Muscle layer of duodenum (tissue), 2 donors: ENCODE data around the gene SLC6A19.

Source experiments
- H3K27ac ChIP-seq: one replicate; pipeline ENCODE4 v1.7.0; 2013; ENCODE audit warnings: mild to moderate bottlenecking, low read length
- H3K27me3 ChIP-seq: one replicate; pipeline ENCODE4 v1.7.0; 2013; ENCODE audit warnings: low read depth, mild to moderate bottlenecking, control low read depth, low read length
- H3K36me3 ChIP-seq, 2 donors: one replicate each; pipeline ENCODE4 v1.7.0; 2013; ENCODE audit warnings: low read length in 2 of 2, control low read depth in 1 of 2, mild to moderate bottlenecking in 1 of 2; ENCODE audit not compliant: insufficient read depth in 2 of 2, control insufficient read depth in 1 of 2
- H3K4me1 ChIP-seq, 2 donors: one replicate each; pipeline ENCODE4 v1.7.0; 2013; ENCODE audit warnings: low read length in 2 of 2, mild to moderate bottlenecking in 2 of 2, control low read depth in 1 of 2, moderate library complexity in 1 of 2; ENCODE audit not compliant: insufficient read depth in 2 of 2, control insufficient read depth in 1 of 2
- H3K4me3 ChIP-seq, 2 donors: one replicate each; pipeline ENCODE4 v1.7.0; 2013; ENCODE audit warnings: low read length in 2 of 2, low read depth in 1 of 2, mild to moderate bottlenecking in 1 of 2
- H3K9me3 ChIP-seq, 2 donors: one replicate each; pipeline ENCODE4 v1.7.0; 2013; ENCODE audit warnings: low read length in 2 of 2, control low read depth in 1 of 2, mild to moderate bottlenecking in 1 of 2; ENCODE audit not compliant: control insufficient read depth in 1 of 2
- donor health status: healthy.

Gene SLC6A19

DNA sequence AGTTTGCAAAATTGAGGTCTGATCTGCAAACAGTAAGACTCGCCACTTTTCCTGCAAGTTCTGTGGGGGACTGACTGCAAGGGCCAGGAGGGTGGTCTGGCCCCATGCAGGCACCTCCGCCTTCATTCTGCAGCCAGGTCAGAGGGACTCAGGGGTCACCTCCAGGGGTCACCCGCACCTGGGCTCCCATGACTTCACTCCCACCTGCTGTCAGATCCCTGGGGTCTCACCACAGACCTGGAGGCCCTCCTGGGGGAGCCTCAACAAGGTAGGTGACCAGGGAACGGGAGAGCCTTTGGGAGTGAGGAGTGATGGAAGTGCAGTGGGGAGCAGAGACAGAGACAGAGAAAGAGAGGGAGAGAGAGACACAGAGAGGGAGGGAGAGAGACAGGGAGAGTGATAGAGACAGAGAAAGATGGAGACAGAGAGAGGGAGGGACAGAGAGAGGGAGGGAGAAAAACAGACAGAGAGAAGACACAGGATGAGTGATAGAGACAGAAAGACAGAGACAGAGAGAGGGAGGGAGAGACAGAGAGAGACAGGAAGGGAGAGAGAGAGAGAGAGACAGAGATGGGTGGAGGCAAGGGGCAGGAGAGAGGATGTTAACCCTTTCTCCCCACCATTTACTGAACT, 41.5 kb upstream of the SLC6A19 start:
- Histone ChIP-seq H3K27ac (no peak overlapping the region), H3K4me1 (peaks cover 0 to 14% of the 10 kb centered on the region in 2 donors), H3K9me3 (peaks cover 0 to 6% of the 10 kb centered on the region in 2 donors), H3K27me3 (peaks cover 12% of the 10 kb centered on the region), H3K4me3 (no peak overlapping the region), H3K36me3 (no peaks in the 10 kb centered on the region)

DNA sequence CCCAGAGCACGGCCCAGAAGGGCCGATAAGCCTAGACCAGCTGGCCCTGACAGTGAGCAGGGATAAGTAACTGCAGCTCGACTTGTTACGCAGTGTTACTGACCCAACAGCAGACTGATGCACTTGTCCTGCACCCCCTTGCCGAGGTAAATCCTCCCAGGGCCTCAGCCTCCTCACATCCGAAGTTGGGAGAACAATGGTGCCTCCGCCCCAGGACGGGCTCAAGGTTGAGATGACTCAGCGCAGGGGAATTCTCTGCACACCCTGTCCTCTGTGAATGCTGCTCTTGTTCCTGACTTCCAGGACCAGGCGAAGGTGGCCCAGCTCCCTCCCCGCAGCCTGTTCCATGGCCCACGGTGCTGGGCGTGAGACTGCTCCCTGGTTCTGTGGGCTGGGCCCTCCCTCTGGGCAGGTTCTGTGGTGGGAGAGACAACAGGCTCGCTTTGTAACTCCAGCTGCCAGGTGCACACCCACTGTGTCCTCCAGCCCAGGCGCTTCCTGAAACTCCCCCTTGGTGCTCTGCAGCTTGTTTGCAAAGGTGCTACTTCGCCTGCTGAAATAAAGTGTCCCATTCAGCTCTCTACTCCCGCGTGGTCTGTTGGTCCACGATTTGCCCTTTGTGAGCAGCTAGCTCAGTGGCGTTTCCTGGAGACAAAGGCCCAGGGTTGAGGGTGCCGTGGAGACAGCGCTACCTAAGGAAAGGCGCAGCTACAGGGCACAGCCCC, 40.1 kb upstream of the SLC6A19 start:
- H3K4me3 ChIP-seq = no peak overlapping the region
- H3K27me3 ChIP-seq = peaks cover 8% of the 10 kb centered on the region
- no peaks in the 10 kb centered on the region for H3K36me3 ChIP-seq
- no peak overlapping the region for H3K27ac ChIP-seq
- peaks cover 0 to 6% of the 10 kb centered on the region in 2 donors for H3K4me1 ChIP-seq
- peaks cover 0 to 6% of the 10 kb centered on the region in 2 donors for H3K9me3 ChIP-seq

DNA sequence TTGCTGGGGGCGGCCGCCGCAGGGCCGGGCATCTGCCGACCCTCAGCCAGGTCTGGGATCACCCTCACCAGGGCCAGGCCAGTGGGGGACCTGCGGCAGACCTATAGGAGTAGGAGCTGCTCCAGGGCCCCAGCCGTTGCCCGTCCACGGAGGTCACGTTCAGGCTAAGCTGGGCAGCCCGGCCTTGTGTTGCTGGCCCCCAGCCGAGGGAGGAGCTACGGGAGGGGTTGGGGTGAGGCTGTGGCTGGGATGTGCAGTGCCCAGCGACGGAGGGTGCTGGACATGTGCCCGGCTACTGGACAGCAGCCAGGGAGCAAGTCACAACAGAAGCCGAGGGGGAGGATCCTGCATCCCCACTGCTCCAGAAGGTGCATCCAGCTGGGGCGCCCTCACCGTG, 39.6 kb upstream of the SLC6A19 start:
- H3K4me3 ChIP-seq = no peak overlapping the region
- peaks cover 0 to 2% of the 10 kb centered on the region in 2 donors for H3K9me3 ChIP-seq
- peaks cover 3% of the 10 kb centered on the region for H3K27me3 ChIP-seq
- H3K4me1 ChIP-seq = peaks cover 0 to 5% of the 10 kb centered on the region in 2 donors
- no peaks in the 10 kb centered on the region for H3K36me3 ChIP-seq
- no peak overlapping the region for H3K27ac ChIP-seq

DNA sequence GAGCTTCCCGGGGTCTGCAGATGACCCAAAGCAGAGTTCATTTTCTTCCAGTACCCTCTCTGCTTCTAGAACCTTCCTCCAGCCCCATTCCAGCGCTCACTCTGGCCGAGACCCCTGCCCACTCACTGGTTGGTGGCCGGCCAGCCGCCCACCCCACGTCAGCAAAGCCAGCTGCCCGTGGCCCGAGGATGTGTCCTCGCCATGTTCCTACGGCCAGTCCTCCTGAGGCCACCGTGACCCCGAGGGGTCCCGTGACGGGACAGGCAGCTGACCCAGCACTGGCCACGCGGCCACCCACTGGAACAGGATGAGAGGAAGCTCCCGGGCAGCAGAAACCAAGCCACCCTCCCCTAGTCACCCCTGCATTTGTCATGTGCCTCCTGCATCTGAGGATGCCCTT, 39.1 kb upstream of the SLC6A19 start:
- H3K9me3 ChIP-seq = no peaks in the 10 kb centered on the region

DNA sequence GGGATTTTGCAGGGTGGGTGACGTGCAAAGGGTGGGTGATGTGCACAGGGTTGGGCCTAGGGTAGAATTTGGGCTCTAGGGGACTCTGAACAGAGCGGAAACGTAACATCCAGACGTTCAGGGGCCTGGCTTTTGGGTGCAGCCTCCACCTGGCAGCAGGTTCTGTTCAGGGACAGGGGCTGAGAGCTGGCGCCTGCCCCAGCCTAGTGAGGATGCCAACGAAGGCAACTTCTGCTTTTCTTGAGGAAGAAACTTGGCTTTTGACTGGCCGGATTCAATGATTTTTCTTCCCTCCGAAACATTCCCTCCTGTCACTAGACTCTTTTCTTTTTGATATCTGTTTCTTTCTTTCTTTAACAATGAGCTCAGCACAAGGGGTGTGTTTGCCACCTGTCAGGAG, 38.6 kb upstream of the SLC6A19 start:
- Histone ChIP-seq H3K27ac (no peak overlapping the region), H3K27me3 (no peaks in the 10 kb centered on the region), H3K4me3 (no peak overlapping the region), H3K36me3 (no peaks in the 10 kb centered on the region), H3K9me3 (no peaks in the 10 kb centered on the region), H3K4me1 (peaks cover 0 to 8% of the 10 kb centered on the region in 2 donors)

More for the DNA sequence above, 39.1 kb upstream of the SLC6A19 start:
- Histone ChIP-seq H3K4me1 (peaks cover 0 to 5% of the 10 kb centered on the region in 2 donors), H3K4me3 (no peak overlapping the region), H3K27ac (no peak overlapping the region), H3K27me3 (no peaks in the 10 kb centered on the region), H3K36me3 (no peaks in the 10 kb centered on the region)

DNA sequence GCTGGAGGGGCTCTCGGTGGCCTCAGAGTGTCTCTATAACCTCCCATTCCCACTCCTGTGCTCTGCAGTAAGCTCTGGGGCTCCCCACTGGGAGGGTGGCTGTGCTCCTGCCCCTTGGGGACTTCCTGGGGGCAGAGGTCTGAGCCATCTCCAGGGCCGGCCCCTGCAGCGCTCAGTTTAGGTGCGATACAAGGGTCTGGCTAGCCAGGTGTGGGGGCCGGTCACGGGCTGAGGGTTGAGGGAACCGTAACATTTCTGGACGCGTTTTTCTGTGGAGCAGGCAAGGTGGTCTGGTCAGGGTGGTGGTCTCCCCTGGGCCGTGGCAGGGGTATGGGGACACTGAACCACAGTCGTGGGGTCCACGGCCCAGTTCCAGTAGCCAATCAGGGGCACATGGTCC, 38.0 kb upstream of the SLC6A19 start:
- H3K27me3 ChIP-seq = no peaks in the 10 kb centered on the region
- H3K4me1 ChIP-seq = peaks cover 0 to 11% of the 10 kb centered on the region in 2 donors
- no peaks in the 10 kb centered on the region for H3K36me3 ChIP-seq
- H3K9me3 ChIP-seq = no peaks in the 10 kb centered on the region
- H3K27ac ChIP-seq = no peak overlapping the region
- no peak overlapping the region for H3K4me3 ChIP-seq

DNA sequence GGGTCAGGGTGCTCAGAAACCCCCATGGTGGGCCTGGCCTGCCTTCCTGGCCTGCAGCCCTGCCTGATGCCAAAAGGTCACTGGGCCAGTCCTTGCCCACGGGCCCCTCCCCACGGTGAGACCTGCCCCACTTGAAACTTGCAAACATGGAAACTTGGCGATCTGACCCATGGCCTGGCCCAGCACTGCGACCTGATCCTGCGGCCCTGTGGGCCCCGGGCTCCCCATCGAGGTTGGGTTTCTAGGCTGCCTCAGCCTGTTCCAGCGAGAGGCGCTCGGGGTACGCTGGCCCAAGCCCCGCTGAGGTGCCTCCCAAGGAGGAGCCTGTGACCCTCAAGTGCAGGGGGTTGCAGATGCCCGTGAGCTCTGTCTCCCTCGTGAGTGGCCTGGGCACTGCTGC, 37.5 kb upstream of the SLC6A19 start:
- Histone ChIP-seq H3K27me3 (no peaks in the 10 kb centered on the region), H3K27ac (no peak overlapping the region), H3K4me1 (peaks cover 0 to 11% of the 10 kb centered on the region in 2 donors), H3K4me3 (no peak overlapping the region), H3K36me3 (no peaks in the 10 kb centered on the region), H3K9me3 (no peaks in the 10 kb centered on the region)

DNA sequence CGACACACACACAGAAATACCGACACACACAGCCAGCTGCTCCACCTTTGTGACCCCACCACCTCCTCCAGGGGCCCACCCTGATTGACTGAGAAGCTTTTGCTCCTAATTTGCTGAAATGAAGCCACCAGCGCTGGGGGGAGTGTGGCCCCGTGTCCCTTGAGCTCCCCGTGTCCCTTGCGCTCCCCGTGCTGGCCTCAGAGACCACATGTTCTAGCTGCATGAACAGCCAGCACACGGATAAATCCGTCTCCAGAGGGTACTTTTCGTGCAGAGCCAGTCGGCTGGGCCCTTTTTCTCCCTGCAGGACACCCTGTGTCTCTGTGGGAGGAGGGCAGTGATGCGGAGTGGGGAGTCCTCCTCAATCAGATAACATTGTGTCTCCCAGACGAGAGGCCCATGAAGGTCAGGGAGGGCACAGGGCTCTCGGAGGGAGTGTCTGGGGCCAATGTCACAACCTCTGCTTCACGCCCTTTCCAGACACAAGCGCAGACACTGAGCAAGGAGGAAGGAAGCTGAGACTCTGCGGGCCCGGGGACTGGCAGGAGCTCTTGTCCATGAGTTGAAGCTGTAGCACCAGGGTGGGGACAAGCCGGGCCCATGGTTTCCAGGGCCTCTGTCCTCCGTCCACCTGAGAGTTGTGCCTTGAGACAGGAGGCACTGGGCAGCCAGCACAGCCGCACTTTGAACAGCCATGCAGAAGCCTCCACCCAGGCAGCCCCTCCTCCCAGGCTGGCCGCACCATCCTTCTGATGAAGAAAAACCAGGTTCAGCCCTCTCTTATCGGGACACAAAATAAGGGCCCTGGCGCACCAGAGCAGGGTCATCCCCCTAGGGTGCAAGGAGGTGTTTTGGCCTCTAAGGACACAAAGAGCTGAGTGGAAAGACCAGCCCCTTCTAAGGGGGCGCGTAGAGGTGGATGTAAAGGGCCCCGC, 36.4 kb upstream of the SLC6A19 start:
- H3K27ac ChIP-seq = no peak overlapping the region
- peaks cover 0 to 11% of the 10 kb centered on the region in 2 donors for H3K4me1 ChIP-seq
- H3K9me3 ChIP-seq = no peaks in the 10 kb centered on the region
- H3K4me3 ChIP-seq = no peak overlapping the region
- no peaks in the 10 kb centered on the region for H3K27me3 ChIP-seq
- H3K36me3 ChIP-seq = no peaks in the 10 kb centered on the region

DNA sequence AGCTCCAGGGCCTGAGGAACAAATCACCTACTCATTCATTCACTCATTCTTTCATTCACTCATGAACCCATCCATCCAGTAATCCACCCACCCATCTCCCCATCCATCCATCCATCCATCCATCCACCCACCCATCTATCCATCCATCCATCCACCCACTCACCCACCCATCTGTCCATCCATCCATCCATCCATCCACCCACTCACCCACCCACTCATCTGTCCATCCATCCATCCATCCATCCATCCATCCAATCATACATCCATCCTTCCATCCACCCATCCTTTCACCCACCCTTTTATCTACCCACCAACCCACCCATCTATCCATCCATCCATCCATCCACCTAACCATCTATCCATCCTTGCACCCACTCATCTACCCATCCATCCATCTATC, 35.5 kb upstream of the SLC6A19 start:
- no peaks in the 10 kb centered on the region for H3K27me3 ChIP-seq
- H3K27ac ChIP-seq = no peak overlapping the region
- peaks cover 0 to 11% of the 10 kb centered on the region in 2 donors for H3K4me1 ChIP-seq
- H3K9me3 ChIP-seq = no peaks in the 10 kb centered on the region
- H3K36me3 ChIP-seq = no peaks in the 10 kb centered on the region
- H3K4me3 ChIP-seq = no peak overlapping the region

DNA sequence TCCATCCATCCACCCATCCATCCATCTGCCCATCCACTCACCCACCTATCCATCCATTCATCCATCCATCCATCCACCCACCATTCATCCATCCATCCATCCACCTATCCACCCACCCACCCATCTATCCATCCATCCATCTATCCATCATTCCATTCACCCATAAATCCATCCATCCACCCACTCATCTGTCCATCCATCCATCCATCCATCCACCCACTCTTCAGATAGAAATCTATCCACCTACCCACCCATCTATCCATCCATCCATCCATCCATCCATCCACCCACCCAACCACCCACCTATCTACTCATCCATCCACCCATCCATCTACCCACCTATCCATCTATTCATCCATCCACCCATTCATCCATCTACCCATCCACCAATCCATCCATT, 35.0 kb upstream of the SLC6A19 start:
- no peaks in the 10 kb centered on the region for H3K27me3 ChIP-seq
- no peak overlapping the region for H3K27ac ChIP-seq
- H3K36me3 ChIP-seq = no peaks in the 10 kb centered on the region
- no peaks in the 10 kb centered on the region for H3K9me3 ChIP-seq
- peaks cover 0 to 11% of the 10 kb centered on the region in 2 donors for H3K4me1 ChIP-seq
- H3K4me3 ChIP-seq = no peak overlapping the region

DNA sequence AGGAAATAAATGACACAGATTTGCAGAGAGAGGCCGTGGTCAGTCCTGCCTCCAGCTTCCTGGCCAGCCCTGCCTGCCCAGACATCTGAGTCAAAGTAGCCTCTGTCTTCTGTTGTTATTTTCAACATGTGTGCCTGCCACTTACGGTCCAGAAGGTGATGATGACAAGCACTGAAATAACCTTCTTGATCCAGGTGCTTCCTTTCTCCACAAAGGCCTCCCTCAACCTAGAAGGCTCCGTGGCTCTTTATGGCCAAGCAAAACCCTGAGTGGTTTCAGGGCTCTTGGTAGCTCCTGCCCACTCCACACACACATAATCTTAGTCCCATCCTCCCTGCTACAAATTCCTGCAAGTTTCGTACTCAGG, 34.1 kb upstream of the SLC6A19 start:
- Histone ChIP-seq H3K4me1 (peaks cover 0 to 7% of the 10 kb centered on the region in 2 donors), H3K27me3 (no peaks in the 10 kb centered on the region)

More for the DNA sequence above, 34.1 kb upstream of the SLC6A19 start:
- no peak overlapping the region for H3K4me3 ChIP-seq
- no peaks in the 10 kb centered on the region for H3K9me3 ChIP-seq
- no peak overlapping the region for H3K27ac ChIP-seq
- no peaks in the 10 kb centered on the region for H3K36me3 ChIP-seq
